ENCODE results near the gene ATAT1.

DNA sequence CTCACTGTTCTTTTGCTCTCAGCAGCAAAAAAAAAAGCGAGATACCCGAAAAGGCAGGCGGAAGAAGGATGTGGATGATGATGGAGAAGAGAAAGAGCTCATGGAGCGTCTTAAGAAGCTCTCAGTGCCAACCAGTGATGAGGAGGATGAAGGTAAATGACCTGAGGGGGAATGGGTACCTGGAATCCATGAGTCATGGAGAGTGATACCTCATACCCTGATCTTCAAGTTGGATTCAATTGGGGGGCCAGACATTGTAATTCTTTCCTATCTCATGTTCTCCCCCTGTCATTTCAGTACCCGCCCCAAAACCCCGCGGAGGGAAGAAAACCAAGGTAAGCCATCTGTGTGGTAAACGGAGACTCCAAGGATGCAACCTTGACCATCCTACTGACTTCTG, 48.6 kb upstream of the ATAT1 start:
- no peak for TF ChIP-seq EGR1 (conservative IDR thresholded peaks at IDR 0.05)
- TF ChIP-seq SAP30 (IDR thresholded peaks at IDR 0.05; ENCODE audit: borderline replicate concordance, insufficient read depth, low read depth, low read length, poor library complexity, severe bottlenecking), result no peak
- TF ChIP-seq, protein P1, sequence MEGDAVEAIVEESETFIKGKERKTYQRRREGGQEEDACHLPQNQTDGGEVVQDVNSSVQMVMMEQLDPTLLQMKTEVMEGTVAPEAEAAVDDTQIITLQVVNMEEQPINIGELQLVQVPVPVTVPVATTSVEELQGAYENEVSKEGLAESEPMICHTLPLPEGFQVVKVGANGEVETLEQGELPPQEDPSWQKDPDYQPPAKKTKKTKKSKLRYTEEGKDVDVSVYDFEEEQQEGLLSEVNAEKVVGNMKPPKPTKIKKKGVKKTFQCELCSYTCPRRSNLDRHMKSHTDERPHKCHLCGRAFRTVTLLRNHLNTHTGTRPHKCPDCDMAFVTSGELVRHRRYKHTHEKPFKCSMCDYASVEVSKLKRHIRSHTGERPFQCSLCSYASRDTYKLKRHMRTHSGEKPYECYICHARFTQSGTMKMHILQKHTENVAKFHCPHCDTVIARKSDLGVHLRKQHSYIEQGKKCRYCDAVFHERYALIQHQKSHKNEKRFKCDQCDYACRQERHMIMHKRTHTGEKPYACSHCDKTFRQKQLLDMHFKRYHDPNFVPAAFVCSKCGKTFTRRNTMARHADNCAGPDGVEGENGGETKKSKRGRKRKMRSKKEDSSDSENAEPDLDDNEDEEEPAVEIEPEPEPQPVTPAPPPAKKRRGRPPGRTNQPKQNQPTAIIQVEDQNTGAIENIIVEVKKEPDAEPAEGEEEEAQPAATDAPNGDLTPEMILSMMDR (IDR thresholded peaks at IDR 0.05 in 2 of 3, conservative IDR thresholded peaks at IDR 0.05 in 1 of 3; ENCODE audit: insufficient read depth in 2 of 3, low read depth in 1 of 3, low read length in 3 of 3), result no peak
- TF ChIP-seq YY1 (IDR thresholded peaks at IDR 0.05; ENCODE audit: borderline replicate concordance in 1 of 3, control insufficient read depth in 1 of 3, extremely low read depth in 1 of 3, insufficient read depth in 3 of 3, insufficient read length in 1 of 3, insufficient replicate concordance in 2 of 3, low read depth in 1 of 3, low read length in 2 of 3), result no peak
- TF ChIP-seq CHCHD3 (CRISPR knock-in tag; IDR thresholded peaks at IDR 0.05), result no peak
- TF ChIP-seq CBFA2T3 (IDR thresholded peaks at IDR 0.05), result no peak
- no peak for TF ChIP-seq ZNF384 (IDR thresholded peaks at IDR 0.05; ENCODE audit: low read depth, low read length)
- no peak for TF ChIP-seq SRF (CRISPR knock-in tag; IDR thresholded peaks at IDR 0.05)
- no peak for TF ChIP-seq GABPB2 (CRISPR knock-in tag; conservative IDR thresholded peaks at IDR 0.05)
- TF ChIP-seq ZNF696 (CRISPR knock-in tag; conservative IDR thresholded peaks at IDR 0.05), result no peak
- TF ChIP-seq POLR2A (conservative IDR thresholded peaks at IDR 0.05), result no peak
- no peak for TF ChIP-seq MTA3 (IDR thresholded peaks at IDR 0.05; ENCODE audit: borderline replicate concordance)

Data from K562 (cell line).